OCI-LY1 (cell line): Measurements from ENCODE around the gene TCIRG1.

Experiments
- EZH2 ChIP-seq: fragments of 200-600 bp; sonication (generic), shearing (Covaris generic); IDR thresholded peaks from 2 replicates; pipeline ENCODE4 v1.8.0; 2017; ENCODE audit warnings: borderline replicate concordance, mixed run types, mild to moderate bottlenecking, antibody characterized with exemption, low read length, moderate library complexity, mixed read lengths
- TF ChIP-seq, protein P1 (sequence below): fragments of 200-600 bp; sonication (generic), shearing (Covaris generic); IDR thresholded peaks from 2 replicates; pipeline ENCODE4 v1.5.1; 2017; ENCODE audit warnings: mild to moderate bottlenecking, antibody characterized with exemption, low read length, moderate library complexity, mixed read lengths

DNA sequence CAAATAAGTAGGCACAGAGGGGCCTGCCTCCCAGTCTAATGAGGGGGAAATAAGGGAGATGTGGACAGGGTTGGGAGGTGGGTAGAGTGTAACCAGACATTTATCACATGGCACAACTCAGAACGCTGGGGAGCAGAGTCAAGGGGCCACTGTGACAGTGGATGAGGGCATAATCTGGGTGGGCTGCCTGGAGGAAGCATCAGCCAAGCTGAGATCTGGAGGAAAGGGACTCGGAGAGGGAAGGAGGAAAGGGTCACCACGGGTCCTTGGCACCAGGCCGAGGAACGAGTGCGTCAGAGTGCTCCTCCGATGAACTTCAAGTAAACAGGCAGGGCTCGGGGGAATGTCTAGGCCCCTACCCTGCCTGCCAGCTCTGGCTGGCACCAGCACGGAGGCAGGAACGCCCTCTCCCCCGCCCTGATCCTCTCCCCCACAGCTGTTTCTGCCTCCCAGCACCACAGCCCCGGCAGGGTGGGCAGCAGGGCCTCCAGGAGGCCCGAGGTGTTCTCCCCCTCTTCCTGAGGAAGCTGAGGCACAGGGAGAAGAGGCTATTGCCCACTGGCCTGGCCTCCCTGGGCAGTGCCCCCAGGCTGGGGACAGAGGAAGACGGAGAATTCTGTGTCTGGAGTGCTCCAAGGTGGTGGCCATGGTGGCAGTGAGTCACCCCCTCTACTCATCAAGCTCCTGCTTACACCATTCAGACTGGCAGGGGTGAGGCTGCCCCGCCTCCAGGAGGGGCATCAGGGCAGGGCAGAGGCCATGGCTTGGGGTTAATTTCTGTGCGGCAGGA lies 24.5 kb upstream of the TCIRG1 start:
- TF ChIP-seq, protein P1, sequence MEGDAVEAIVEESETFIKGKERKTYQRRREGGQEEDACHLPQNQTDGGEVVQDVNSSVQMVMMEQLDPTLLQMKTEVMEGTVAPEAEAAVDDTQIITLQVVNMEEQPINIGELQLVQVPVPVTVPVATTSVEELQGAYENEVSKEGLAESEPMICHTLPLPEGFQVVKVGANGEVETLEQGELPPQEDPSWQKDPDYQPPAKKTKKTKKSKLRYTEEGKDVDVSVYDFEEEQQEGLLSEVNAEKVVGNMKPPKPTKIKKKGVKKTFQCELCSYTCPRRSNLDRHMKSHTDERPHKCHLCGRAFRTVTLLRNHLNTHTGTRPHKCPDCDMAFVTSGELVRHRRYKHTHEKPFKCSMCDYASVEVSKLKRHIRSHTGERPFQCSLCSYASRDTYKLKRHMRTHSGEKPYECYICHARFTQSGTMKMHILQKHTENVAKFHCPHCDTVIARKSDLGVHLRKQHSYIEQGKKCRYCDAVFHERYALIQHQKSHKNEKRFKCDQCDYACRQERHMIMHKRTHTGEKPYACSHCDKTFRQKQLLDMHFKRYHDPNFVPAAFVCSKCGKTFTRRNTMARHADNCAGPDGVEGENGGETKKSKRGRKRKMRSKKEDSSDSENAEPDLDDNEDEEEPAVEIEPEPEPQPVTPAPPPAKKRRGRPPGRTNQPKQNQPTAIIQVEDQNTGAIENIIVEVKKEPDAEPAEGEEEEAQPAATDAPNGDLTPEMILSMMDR, result no peak
- TF ChIP-seq EZH2, result no peak
